H1 (cell line): ENCODE results near the gene SEC62. TPM values are rescaled to one million over a fixed set of nuclear protein-coding genes. Genes with fewer than 3 reads are reported as not detected.

ENCODE experiments used
- CTCF ChIA-PET: fragments of 300-600 bp; sonication (Branson Sonifier 250); formaldehyde crosslinking; loops from one replicate; lab custom pipeline; 2021; ENCODE audit not compliant: partially characterized antibody; lab: Charles Lee
- POLR2A ChIA-PET: fragments of 300-600 bp; sonication (Branson Sonifier 250); formaldehyde crosslinking; loops from one replicate; lab custom pipeline; 2021; ENCODE audit warnings: inconsistent platforms; ENCODE audit not compliant: partially characterized antibody; lab: Charles Lee
- DNase-seq, 2 experiments: peaks; one replicate each; pipeline versions ENCODE4 v3.0.0 to v3.0.0-alpha.2; 2010 to 2022; ENCODE audit warnings: low spot score in 2 of 2, low read depth in 1 of 2, mixed read lengths in 1 of 2
- FAIRE-seq: peaks from 2 replicates; lab custom pipeline; 2011; peaks lifted over from hg19 to GRCh38; lab: Jason Lieb, UNC
- H2AFZ ChIP-seq: 2 replicates; pipeline ENCODE4 v1.8.1; 2012; ENCODE audit warnings: low read length, inconsistent platforms
- H2AK5ac ChIP-seq: 2 replicates; pipeline ENCODE4 v1.6.1; 2013; ENCODE audit warnings: low read depth, low read length
- H2BK120ac ChIP-seq: replicated peaks from 2 replicates; pipeline ENCODE3; 2013; ENCODE audit warnings: low read depth, low read length, inconsistent platforms
- H2BK12ac ChIP-seq: 2 replicates; pipeline ENCODE4 v1.6.1; 2013; ENCODE audit warnings: low read depth, low read length
- H2BK15ac ChIP-seq: 2 replicates; pipeline ENCODE4 v1.6.1; 2013; ENCODE audit warnings: low read length
- H2BK20ac ChIP-seq: 2 replicates; pipeline ENCODE4 v1.6.1; 2013; ENCODE audit warnings: low read length
- H2BK5ac ChIP-seq: 2 replicates; pipeline ENCODE4 v1.6.1; 2013; ENCODE audit warnings: low read depth, low read length
- H3K14ac ChIP-seq: 2 replicates; pipeline ENCODE4 v1.6.1; 2013; ENCODE audit warnings: inconsistent platforms; ENCODE audit not compliant: insufficient read length
- H3K18ac ChIP-seq: 2 replicates; pipeline ENCODE4 v1.6.1; 2013; ENCODE audit warnings: low read length; ENCODE audit errors: extremely low read depth
- H3K23ac ChIP-seq: 2 replicates; pipeline ENCODE4 v1.6.1; 2013; ENCODE audit warnings: inconsistent platforms; ENCODE audit not compliant: insufficient read length
- H3K23me2 ChIP-seq: 2 replicates; pipeline ENCODE4 v1.6.1; 2013; ENCODE audit warnings: low read depth, low read length
- H3K27ac ChIP-seq: 2 replicates; pipeline ENCODE4 v1.6.1; 2011; ENCODE audit warnings: low read depth, low read length, inconsistent platforms
- H3K27me3 ChIP-seq, 4 experiments: replicated peaks in 1 of 4; 1 replicate in 1 of 4; 2 replicates in 3 of 4; pipeline versions ENCODE4 v1.6.1 to v1.8.1; 2011 to 2013; ENCODE audit warnings: low read length in 3 of 4, mild to moderate bottlenecking in 3 of 4, inconsistent platforms in 2 of 4, mixed read lengths in 2 of 4, moderate library complexity in 1 of 4; ENCODE audit not compliant: control insufficient read depth in 3 of 4, insufficient read depth in 3 of 4; ENCODE audit errors: extremely low read depth in 1 of 4
- H3K36me3 ChIP-seq, 4 experiments: 2 replicates each; pipeline versions ENCODE4 v1.6.1 to v1.8.1; 2011 to 2013; ENCODE audit warnings: mild to moderate bottlenecking in 4 of 4, low read length in 3 of 4, moderate library complexity in 2 of 4, control low read depth in 1 of 4, inconsistent platforms in 1 of 4; ENCODE audit not compliant: insufficient read depth in 4 of 4, control insufficient read depth in 2 of 4
- H3K4ac ChIP-seq: replicated peaks from 2 replicates; pipeline ENCODE3; 2013; ENCODE audit warnings: low read length, low read depth, mixed read lengths, inconsistent platforms; ENCODE audit not compliant: insufficient read length
- H3K4me1 ChIP-seq, 4 experiments: replicated peaks in 1 of 4; 1 replicate in 1 of 4; 2 replicates in 3 of 4; pipeline versions ENCODE4 v1.6.1 to v1.8.1; 2011 to 2013; ENCODE audit warnings: low read length in 3 of 4, inconsistent platforms in 2 of 4, mixed read lengths in 1 of 4; ENCODE audit not compliant: insufficient read depth in 4 of 4, control insufficient read depth in 3 of 4
- H3K4me2 ChIP-seq, 2 experiments: 2 replicates each; pipeline versions ENCODE4 v1.6.1 to v1.8.1; 2011 to 2013; ENCODE audit warnings: low read depth in 2 of 2, low read length in 2 of 2, control low read depth in 1 of 2, inconsistent platforms in 1 of 2, mild to moderate bottlenecking in 1 of 2; ENCODE audit not compliant: insufficient read depth in 1 of 2
- H3K4me3 ChIP-seq, 4 experiments: fragments of 200-600, 300-600 bp in 1 of 4; sonication (generic), shearing (Covaris generic), sonication (Bioruptor Twin) in 1 of 4; 2 replicates each; pipeline versions ENCODE4 v1.5.1 to v1.8.1; 2011 to 2016; ENCODE audit warnings: low read length in 4 of 4, low read depth in 3 of 4, control low read depth in 2 of 4, inconsistent platforms in 2 of 4, mild to moderate bottlenecking in 2 of 4, mixed read lengths in 1 of 4, moderate library complexity in 1 of 4; ENCODE audit not compliant: insufficient read depth in 2 of 4; ENCODE audit errors: extremely low read depth in 1 of 4
- H3K56ac ChIP-seq: replicated peaks from 2 replicates; pipeline ENCODE3; 2013; ENCODE audit warnings: low read depth, mild to moderate bottlenecking, mixed read lengths, low read length, inconsistent platforms; ENCODE audit not compliant: insufficient read length
- H3K79me1 ChIP-seq: 2 replicates; pipeline ENCODE4 v1.6.1; 2013; ENCODE audit warnings: low read depth, low read length, control low read depth
- H3K79me2 ChIP-seq, 2 experiments: 2 replicates each; pipeline versions ENCODE4 v1.6.1 to v1.8.1; 2012 to 2013; ENCODE audit warnings: low read length in 2 of 2, mild to moderate bottlenecking in 2 of 2, inconsistent platforms in 1 of 2; ENCODE audit not compliant: insufficient read depth in 2 of 2, control insufficient read depth in 1 of 2
- H3K9ac ChIP-seq, 4 experiments: replicated peaks in 1 of 4; 1 replicate in 1 of 4; 2 replicates in 3 of 4; pipeline versions ENCODE4 v1.6.1 to v1.8.1; 2011 to 2013; ENCODE audit warnings: low read depth in 3 of 4, low read length in 3 of 4, control low read depth in 2 of 4, mild to moderate bottlenecking in 2 of 4, moderate library complexity in 2 of 4, inconsistent platforms in 1 of 4; ENCODE audit errors: extremely low read depth in 1 of 4
- H3K9me3 ChIP-seq, 2 experiments: 2 replicates each; pipeline versions ENCODE4 v1.6.1 to v1.8.1; 2012 to 2013; ENCODE audit warnings: mild to moderate bottlenecking in 2 of 2, moderate library complexity in 2 of 2, control low read depth in 1 of 2, inconsistent platforms in 1 of 2, low read depth in 1 of 2, low read length in 1 of 2, mixed read lengths in 1 of 2; ENCODE audit not compliant: insufficient read depth in 2 of 2
- H4K20me1 ChIP-seq, 2 experiments: replicated peaks in 1 of 2; 2 replicates each; pipeline versions ENCODE3 to v1.8.1; 2011 to 2013; ENCODE audit warnings: inconsistent platforms in 2 of 2, low read length in 2 of 2, mild to moderate bottlenecking in 1 of 2; ENCODE audit not compliant: insufficient read depth in 2 of 2, control insufficient read depth in 1 of 2
- H4K5ac ChIP-seq: 2 replicates; pipeline ENCODE4 v1.6.1; 2013; ENCODE audit warnings: low read length, low read depth, mixed read lengths, inconsistent platforms; ENCODE audit not compliant: insufficient read length
- H4K8ac ChIP-seq: 2 replicates; pipeline ENCODE4 v1.8.0; 2013; ENCODE audit warnings: mild to moderate bottlenecking, moderate library complexity, low read length, inconsistent platforms; ENCODE audit not compliant: insufficient read depth; ENCODE audit errors: extremely low read depth
- H4K91ac ChIP-seq: replicated peaks from 2 replicates; pipeline ENCODE3; 2013; ENCODE audit warnings: low read length, mixed read lengths, inconsistent platforms; ENCODE audit not compliant: insufficient read length
- EGR1 ChIP-seq: IDR thresholded peaks from 2 replicates; pipeline ENCODE4 v1.6.1; 2011; ENCODE audit warnings: low read depth, low read length, borderline replicate concordance
- EZH2 ChIP-seq: fragments of 200-600 bp; sonication (generic); IDR thresholded peaks from 2 replicates; pipeline ENCODE4 v1.7.1; 2012; ENCODE audit warnings: low read depth, mild to moderate bottlenecking, moderate library complexity, low read length, inconsistent platforms; ENCODE audit not compliant: severe bottlenecking
- FOSL1 ChIP-seq: IDR thresholded peaks from 2 replicates; pipeline ENCODE4 v1.6.1; 2011; ENCODE audit warnings: mild to moderate bottlenecking, low read depth, low read length, moderate library complexity; ENCODE audit not compliant: insufficient read depth
- HDAC2 ChIP-seq, 2 experiments: fragments of 300-600 bp in 1 of 2; sonication (generic) in 1 of 2; IDR thresholded peaks; 2 replicates each; pipeline ENCODE4 v1.6.1; 2011 to 2012; ENCODE audit warnings: low read depth in 2 of 2, low read length in 2 of 2, mild to moderate bottlenecking in 2 of 2, moderate library complexity in 2 of 2, borderline replicate concordance in 1 of 2, inconsistent platforms in 1 of 2
- PHF8 ChIP-seq: fragments of 200-600 bp; sonication (generic); conservative IDR thresholded peaks from 2 replicates; pipeline ENCODE4 v1.7.1; 2012; ENCODE audit warnings: low read depth, mild to moderate bottlenecking, inconsistent platforms, low read length, moderate library complexity
- POLR2AphosphoS5 ChIP-seq: IDR thresholded peaks from 2 replicates; pipeline ENCODE4 v1.6.1; 2011; ENCODE audit warnings: low read depth, low read length
- TAF1 ChIP-seq: IDR thresholded peaks from 2 replicates; pipeline ENCODE4 v1.6.1; 2011; ENCODE audit warnings: mild to moderate bottlenecking, low read depth, low read length
- WGBS, 2 experiments: shearing (Covaris generic) in 1 of 2; methylation state at CpG; one replicate each; pipeline versions ENCODE4 v1.1.6 to v1.1.7; 2013 to 2015; ENCODE audit warnings: low lambda C conversion rate in 2 of 2, mixed read lengths in 2 of 2, inconsistent platforms in 1 of 2, low coverage in 1 of 2, missing lambda C conversion rate in 1 of 2; ENCODE audit not compliant: insufficient replicate concordance in 2 of 2, insufficient coverage in 1 of 2, insufficient read length in 1 of 2; ENCODE audit errors: extremely low coverage in 1 of 2, missing lambda C conversion rate in 1 of 2; 5-methylcytosine and 5-hydroxymethylcytosine counted together
- polyA plus RNA-seq, 7 experiments: library from polyadenylated mRNA; depleted of rRNA in 3 of 7; stranded (reverse) in 5 of 7; unstranded in 2 of 7; fragments of >200 nt in 5 of 7; fragments of 200-250 nt in 2 of 7; gene quantifications; 1 replicate in 5 of 7; 2 replicates in 1 of 7; 4 replicates in 1 of 7; pipeline versions ENCODE4 v1.2.1 to v1.2.3, GENCODE V29; 2011 to 2013; ENCODE audit warnings: missing spikeins in 2 of 7, mixed read lengths in 2 of 7
- total RNA-seq: library from RNA; stranded (reverse); fragmentation: NEBNext Ultra II Directional; extraction: Animal tissue kit (Norgen Biotek cat#: 25700); gene quantifications from 2 replicates; pipeline ENCODE4 v1.2.1, GENCODE V29; 2021
- TF ChIP-seq, protein P1 (sequence below): IDR thresholded peaks from 2 replicates; pipeline ENCODE4 v1.6.1; 2012; ENCODE audit warnings: low read length, inconsistent platforms
- TF ChIP-seq, protein P2 (sequence below), 3 experiments: IDR thresholded peaks; 1 replicate in 2 of 3; 2 replicates in 1 of 3; pipeline versions ENCODE4 v1.5.1 to v1.6.1; 2011; ENCODE audit warnings: low read length in 3 of 3, mild to moderate bottlenecking in 3 of 3, inconsistent platforms in 2 of 3, low read depth in 1 of 3, moderate library complexity in 1 of 3; ENCODE audit not compliant: insufficient read depth in 1 of 3; ENCODE audit errors: control extremely low read depth in 1 of 3

The SEC62 gene
- total and polyA plus RNA-seq, 2 of the 8 experiments (the other 6 are each of a cell fraction or from before 2014, with no cell fraction given): 67.8 to 113 TPM

DNA sequence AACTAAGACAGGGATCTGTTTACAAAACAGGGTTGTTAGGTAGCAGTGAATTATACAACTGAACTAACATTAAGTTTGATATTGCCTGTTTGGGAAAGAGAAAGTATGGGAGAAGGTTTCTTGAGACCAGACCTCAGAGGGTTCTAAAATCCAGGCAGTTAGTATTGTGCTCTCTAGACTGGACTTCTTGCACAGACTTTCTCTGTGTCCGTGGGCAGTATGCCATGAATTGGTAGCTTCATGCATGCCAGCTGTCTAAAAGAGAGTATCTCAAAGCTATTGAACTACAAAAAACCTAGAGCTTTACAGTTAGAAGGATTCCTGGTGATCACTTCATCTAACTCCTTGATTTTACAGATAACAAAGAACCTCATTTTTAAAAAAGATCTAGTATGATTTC is 42.8 kb upstream of the SEC62 start:
- Histone ChIP-seq H3K79me1 (no peaks in the 10 kb centered on the region), H3K9ac (no peak overlapping the region), H3K4ac (no peak overlapping the region), H2BK20ac (no peak overlapping the region), H4K8ac (no peak overlapping the region), H3K9me3 (no peaks in the 10 kb centered on the region), H3K23me2 (no peaks in the 10 kb centered on the region), H3K4me1 (no peaks in the 10 kb centered on the region), H2BK5ac (no peak overlapping the region), H2BK12ac (no peak overlapping the region), H3K23ac (no peak overlapping the region), H3K4me3 (no peak overlapping the region), H3K36me3 (no peaks in the 10 kb centered on the region), H3K79me2 (no peaks in the 10 kb centered on the region), H3K14ac (no peak overlapping the region), H3K4me2 (no peak overlapping the region), H4K20me1 (no peaks in the 10 kb centered on the region), H4K91ac (no peak overlapping the region), H2BK15ac (no peak overlapping the region), H2BK120ac (no peak overlapping the region), H2AK5ac (no peak overlapping the region), H4K5ac (no peak overlapping the region), H3K27ac (no peak overlapping the region), H3K18ac (no peak overlapping the region), H3K27me3 (no peaks in the 10 kb centered on the region), H2AFZ (no peak overlapping the region), H3K56ac (no peak overlapping the region)
- ChIA-PET POLR2A (no interaction called here), CTCF (interaction anchor here (1.6 kb wide), 1 partner anchor 15 kb away, joined by 3 read pairs; no protein-coding TSS in a partner anchor)
- DNase-seq: no peak
- WGBS, 2 experiments: 81% methylated on average over 1 of the region's 1 CpG; no CpG with 5 or more reads in 1 of the 2 experiments
- no peak for FAIRE-seq
- no peak for TF ChIP-seq HDAC2 (IDR thresholded peaks at IDR 0.05; ENCODE audit: borderline replicate concordance in 1 of 2, low read depth in 2 of 2, low read length in 2 of 2)
- TF ChIP-seq FOSL1: no peak
- TF ChIP-seq EGR1: no peak
- TF ChIP-seq PHF8: no peak
- TF ChIP-seq POLR2AphosphoS5: no peak
- TF ChIP-seq, protein P1, sequence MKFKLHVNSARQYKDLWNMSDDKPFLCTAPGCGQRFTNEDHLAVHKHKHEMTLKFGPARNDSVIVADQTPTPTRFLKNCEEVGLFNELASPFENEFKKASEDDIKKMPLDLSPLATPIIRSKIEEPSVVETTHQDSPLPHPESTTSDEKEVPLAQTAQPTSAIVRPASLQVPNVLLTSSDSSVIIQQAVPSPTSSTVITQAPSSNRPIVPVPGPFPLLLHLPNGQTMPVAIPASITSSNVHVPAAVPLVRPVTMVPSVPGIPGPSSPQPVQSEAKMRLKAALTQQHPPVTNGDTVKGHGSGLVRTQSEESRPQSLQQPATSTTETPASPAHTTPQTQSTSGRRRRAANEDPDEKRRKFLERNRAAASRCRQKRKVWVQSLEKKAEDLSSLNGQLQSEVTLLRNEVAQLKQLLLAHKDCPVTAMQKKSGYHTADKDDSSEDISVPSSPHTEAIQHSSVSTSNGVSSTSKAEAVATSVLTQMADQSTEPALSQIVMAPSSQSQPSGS: no peak
- TF ChIP-seq EZH2: no peak
- TF ChIP-seq, protein P2, sequence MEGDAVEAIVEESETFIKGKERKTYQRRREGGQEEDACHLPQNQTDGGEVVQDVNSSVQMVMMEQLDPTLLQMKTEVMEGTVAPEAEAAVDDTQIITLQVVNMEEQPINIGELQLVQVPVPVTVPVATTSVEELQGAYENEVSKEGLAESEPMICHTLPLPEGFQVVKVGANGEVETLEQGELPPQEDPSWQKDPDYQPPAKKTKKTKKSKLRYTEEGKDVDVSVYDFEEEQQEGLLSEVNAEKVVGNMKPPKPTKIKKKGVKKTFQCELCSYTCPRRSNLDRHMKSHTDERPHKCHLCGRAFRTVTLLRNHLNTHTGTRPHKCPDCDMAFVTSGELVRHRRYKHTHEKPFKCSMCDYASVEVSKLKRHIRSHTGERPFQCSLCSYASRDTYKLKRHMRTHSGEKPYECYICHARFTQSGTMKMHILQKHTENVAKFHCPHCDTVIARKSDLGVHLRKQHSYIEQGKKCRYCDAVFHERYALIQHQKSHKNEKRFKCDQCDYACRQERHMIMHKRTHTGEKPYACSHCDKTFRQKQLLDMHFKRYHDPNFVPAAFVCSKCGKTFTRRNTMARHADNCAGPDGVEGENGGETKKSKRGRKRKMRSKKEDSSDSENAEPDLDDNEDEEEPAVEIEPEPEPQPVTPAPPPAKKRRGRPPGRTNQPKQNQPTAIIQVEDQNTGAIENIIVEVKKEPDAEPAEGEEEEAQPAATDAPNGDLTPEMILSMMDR (IDR thresholded peaks at IDR 0.05; ENCODE audit: control extremely low read depth in 1 of 3, insufficient read depth in 1 of 3, low read depth in 1 of 3, low read length in 3 of 3): no peak
- TF ChIP-seq TAF1: no peak
